Pulmonary artery endothelial cell (primary cell): ENCODE measurements around the gene SYT6. TPM values are rescaled to one million over a fixed set of nuclear protein-coding genes. Genes with fewer than 3 reads are reported as not detected.
"Not testable (repeated sequence)": the region's sequence is repeated elsewhere in the genome, so short reads cannot be mapped to it uniquely, and the experiment has no call there.

Experiments
- DNase-seq: peaks from one replicate; pipeline ENCODE4 v3.0.0-alpha.2; 2011; ENCODE audit warnings: low read depth, low spot score
- total RNA-seq: library from RNA; depleted of rRNA; stranded (reverse); fragments of >200 nt; gene quantifications from 2 replicates; pipeline ENCODE4 v1.2.3, GENCODE V29; 2014

The SYT6 gene
- total RNA-seq, 1 donor from 2014 or later = not detected

DNA sequence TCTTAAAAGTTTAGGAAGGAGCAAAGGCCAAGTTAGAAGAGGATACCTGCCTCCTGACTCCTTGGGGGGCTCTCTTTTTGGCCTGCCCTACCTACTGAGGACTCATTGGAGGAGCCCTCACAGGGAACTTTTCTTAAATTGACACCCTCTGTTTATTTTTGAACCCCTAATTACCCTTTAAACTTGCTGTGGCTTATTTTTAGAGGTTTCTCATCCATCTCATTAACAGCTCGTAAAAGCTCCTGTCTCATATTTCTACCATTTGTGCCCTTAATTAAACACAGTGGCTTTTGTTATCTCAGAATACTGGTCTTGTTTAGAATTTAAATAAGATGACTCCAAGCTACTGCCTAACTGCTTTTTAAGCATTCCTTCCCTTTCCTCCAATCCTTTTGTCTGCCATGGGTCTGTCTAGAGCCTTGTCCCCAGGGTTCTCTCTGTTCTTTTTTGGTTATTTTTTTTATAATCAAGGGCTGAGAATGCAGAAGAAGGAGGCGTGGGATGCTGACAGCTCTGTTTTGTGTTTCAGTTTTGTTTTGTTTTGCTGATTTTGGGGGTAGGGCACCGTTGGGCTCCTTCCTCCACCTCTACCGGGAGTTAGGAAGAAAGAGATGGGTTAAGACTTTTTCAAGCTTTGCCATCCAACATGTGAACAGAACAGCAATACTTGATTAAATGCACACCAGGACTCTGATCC lies 78.0 kb downstream of the SYT6 start:
- no peak for DNase-seq

DNA sequence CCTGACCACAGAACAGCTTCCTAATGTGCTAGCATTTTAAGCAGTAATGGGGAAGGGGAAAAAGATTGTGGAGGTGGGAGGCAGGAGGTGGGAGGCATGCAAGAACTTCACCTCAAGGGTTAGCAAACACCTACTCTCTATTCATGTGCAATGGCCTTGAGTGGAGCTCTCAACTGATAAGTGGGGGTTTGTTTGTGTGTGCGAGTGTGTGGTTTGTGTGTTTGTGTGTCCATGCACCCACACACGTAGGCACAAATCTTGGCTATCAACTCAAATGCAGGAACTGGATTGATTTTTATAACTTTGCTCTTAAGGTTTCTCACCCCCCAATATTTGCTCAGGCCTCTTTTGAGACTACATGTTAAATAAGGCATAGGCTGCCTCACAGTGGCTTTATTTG lies 78.6 kb downstream of the SYT6 start:
- no peak for DNase-seq

DNA sequence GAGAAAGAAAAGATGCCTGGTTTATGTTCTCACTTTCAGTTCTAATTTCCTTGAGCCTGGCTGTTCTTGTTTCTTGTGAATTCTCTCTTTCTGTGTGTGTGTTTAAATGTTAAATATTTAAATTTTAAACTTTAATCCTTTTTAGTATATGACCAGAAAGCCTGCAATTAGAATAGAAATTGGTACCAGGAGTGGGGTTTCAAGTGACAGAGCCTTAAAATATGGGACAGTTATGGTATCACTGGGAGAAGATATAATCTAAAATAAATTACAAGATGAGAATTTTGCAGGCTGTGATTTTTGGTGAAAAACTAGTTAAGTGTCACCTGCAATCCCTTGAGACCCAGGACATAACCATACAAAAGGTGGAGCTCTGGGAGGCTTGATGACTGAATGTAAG lies 81.4 kb downstream of the SYT6 start:
- no peak for DNase-seq

DNA sequence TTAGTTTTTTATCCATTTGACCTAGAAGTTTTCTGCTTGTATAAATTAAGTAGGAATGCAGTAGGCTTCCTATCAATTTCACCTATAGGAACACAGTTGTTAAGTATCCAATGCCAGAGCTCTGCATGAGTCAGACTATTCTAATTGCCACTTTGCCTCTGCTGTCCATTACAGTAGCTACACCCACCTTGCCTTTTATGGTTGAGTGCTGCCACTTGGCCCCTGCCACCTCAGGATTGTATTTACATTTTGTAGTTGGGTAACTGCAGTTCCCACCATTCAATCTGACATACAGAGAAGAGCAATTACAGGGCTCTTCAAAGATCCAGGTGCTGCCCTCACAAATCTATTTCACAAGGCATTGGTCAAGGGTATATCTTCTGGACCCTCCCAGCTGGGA lies 83.9 kb downstream of the SYT6 start:
- DNase-seq = not testable (repeated sequence)

DNA sequence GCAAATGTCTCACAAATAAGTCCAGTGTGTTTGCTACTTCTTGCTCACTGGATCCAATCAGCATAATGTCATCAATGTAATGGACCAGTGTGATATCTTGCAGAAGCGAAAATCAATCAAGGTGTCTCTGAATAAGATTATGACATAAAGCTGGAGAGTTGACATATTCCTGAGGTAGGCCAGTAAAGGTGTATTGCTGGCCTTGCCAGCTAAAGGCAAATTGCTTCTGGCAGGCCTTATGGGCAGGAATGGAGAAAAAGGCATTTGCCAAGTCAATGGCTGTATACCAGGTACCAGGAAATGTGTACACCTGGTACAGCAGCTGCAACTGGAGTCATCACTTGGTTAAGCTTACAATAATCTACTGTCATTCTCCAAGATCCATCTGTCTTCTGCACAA lies 85.0 kb downstream of the SYT6 start:
- not testable (repeated sequence) for DNase-seq

DNA sequence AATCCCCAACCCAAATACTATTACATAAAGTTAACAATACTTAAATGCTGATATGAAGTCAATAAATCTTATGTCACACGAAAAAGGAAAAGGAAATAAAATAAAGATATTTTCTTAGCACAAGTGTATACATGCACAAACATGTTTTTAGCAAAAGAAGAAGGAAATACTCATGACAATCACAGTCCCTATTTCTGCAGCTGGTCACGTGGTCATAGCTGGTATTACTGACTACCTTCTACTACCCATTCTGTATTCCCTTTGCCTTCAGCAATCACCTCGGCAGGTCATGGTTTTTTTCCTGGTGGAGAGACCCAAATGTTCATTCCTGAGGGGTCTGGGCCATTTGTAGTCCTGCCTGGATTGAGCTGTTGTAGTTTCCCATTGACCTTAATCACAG lies 88.0 kb downstream of the SYT6 start:
- DNase-seq = not testable (repeated sequence)

DNA sequence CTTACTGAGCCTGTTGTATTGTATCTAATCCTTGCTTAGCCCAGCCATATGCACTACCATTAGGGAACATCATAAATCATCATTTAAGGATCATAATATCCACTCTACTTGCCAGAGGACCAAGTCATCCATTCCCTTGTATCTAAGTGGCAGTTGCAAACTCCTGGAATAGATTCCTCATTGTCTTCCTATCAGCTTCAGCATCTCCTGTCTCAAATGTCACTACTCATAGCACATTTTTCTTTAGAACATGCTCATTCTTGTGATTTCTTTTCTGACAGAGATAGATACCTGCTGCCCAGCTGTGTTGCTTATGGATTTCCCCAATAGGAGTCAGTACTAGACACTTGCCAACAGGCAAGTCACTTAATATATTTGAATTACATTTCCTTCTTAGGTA lies 90.1 kb downstream of the SYT6 start:
- no peak for DNase-seq

DNA sequence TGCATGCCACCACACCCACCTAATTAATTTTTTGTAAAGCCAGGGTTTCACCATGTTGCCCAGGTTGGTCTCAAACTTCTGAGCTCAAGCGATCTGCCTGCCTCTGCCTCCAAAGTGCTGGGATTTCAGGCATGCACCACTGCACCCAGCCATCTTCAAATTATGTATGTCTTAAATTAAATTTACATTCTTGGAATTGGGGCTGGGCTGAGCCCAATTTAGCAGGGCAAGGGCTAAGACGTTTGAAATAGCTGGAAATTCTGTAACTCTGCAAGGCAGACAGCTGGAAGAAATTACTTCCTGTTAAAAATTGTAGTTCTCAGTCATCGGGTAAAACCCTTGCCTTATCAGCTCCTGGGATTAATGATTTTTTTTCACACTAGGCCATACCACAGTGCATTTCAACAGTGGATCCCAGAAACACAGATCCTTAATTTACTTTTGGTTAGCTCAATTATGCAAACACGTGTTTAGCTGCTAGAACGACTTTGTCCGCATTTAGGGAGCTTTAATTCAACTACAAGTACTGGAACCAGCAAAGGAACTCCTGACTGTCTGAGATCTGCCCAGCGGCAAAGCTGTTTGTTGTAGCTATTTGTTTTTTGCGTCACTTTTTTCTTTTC lies 91.1 kb downstream of the SYT6 start:
- DNase-seq = no peak

DNA sequence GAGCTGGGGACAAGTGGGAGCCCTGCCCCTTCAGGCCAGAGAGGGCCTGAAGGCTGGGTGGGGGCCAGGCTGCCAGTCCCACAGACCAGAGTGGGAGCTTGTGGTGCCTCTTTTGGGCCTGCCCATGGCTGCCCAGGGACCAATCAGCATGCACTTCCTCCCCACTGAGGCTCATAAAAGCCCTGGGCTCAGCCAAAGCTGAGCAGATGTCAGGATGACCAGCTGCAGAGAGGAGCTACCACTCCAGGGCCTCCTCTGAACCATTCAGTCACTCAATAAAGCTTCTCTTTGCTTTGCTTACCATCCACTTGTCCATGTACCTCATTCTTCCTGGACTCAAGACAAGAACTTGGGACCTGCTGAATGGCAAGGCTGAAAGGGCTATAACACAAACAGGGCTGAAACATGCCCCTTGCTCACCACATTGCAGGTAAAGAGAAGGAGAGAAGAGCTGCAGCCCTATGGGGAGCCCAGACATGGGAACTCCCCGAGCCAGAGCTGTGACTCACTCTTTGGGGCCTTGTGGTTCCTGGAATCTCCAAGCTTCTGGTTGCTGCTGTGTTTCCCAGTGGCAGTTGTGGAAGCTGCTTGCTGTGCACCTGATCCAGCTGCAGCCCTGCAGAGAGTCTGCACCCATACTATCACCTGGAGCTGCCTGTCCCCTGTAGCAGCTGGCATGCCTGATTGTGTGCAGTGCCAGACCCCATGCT lies 92.4 kb downstream of the SYT6 start:
- DNase-seq = no peak

DNA sequence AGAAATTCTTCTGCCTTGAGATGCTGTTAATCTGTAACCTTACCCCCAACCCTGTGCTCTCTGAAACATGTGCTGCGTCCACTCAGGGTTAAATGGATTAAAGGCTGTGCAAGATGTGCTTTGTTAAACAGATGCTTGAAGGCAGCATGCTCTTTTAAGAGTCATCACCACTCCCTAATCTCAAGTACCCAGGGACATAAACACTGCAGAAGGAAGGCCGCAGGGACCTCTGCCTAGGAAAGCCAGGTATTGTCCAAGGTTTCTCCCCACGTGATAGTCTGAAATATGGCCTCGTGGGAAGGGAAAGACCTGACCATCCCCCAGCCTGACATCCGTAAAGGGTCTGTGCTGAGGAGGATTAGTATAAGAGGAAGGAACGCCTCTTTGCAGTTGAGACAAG lies 95.4 kb downstream of the SYT6 start:
- not testable (repeated sequence) for DNase-seq

DNA sequence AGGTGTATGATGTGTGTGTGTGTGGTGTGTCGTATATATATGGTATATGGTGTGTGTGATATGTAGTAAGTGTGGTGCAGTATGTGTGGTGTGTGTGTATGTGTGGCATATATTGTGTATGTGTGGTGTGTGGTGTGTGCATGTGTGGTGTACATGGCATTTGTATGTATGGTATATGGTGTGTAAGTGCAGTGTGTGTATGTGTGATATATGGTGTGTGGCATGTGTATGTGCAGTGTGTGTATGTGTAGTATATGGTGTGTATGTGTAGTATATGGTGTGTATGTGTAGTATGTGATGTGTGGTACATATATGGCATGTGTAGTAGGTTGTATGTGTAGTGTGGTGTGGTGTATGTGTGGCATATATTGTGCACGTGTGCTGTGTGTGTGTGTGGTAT lies 99.5 kb downstream of the SYT6 start:
- no peak for DNase-seq

DNA sequence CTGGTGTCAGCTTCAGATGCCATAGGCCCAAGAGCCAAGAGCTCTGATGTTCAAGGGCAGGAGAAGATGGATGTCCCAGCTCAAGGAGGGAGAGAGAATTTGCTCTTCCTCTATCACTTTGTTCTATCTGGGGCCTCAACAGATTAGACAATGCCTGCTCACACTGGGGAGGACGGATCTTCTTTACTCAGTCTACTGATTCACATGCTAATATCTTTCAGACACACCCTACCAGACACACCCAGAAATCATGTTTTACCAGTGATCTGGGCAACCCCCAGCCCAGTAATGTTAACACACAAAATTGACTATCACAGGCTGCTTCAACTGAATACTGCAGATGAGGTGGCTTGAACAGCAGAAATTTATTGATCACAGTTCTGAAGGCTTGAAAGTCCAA lies 105.4 kb downstream of the SYT6 start:
- no peak for DNase-seq

DNA sequence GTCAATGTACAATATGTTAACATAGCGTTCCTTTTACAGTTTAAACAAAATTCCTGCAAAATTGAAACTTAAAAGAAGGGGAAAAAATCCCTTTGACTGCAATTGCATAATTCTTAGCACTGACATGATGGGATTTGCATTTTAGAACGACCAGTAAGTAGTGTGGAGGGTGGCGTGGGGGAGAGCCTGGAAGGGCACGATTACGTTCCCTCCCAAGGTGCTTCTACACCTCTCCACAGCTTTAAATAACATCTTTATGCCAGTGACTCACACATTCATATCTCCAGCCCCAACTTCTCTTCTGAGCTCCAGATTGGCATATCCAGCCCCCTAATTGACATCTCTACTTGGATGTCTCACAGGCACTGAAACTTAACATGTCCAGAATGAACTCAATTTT lies 110.1 kb downstream of the SYT6 start:
- DNase-seq = no peak

DNA sequence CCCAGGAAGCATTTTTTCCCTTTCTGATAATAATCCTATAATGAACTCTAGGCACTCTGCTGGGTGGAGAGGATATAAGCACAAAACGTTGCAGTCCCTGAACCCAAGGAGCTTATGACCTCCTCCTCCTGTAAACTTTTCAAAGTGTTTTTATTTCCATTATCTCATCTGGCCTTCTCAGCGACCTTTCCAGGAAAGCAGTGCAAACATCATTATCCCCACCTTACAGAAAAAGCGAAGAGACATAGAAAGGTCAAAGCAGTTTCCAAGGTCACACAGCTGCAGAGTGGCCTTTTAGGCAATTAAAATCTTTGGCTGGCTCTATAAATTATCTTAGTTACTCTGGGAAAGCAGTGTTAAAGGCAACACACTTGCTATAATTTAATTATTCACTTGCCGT lies 110.6 kb downstream of the SYT6 start:
- DNase-seq = no peak

DNA sequence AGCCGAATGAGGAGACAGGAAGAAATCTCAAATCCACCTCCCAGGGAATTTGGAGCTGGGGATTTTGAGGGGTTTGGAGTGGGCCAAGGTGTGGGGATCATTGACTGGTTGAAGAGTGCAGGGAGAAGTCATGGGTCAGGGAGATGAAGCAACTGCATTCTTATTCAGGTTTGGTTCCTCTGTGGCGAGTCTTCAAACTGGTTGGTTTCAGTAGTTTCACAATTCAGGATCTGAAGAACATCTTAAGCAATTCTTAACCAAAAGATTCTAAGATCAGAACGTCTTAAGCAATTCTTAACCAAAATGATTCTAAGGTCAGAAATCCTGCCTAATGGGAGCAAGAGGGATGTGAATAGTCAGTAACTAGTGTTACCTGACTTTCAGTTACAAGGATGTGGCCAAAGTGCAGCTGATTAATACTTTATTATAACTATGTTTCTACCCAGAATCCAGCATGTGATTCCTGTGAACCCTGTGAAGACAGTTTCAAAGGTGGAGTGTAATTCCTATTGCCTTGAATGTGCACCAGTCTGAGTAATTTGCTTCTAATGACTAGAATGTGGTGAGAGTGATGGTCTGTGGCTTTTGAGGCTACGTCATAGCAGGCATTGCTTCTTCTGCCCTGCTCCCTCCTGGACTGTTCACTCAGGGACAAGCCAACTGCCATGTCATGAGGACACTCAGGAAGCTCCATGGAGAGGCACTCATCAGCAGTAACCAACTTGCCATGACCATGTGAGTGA lies 113.2 kb downstream of the SYT6 start:
- DNase-seq = no peak

Other genes with a start within 250 kb of the SYT6 start
- gene AP4B1, start 249.1 kb downstream of the SYT6 start, total RNA-seq = 25.1 and 29.3 TPM in 2 replicates
- gene DCLRE1B, start 248.5 kb downstream of the SYT6 start, total RNA-seq = 3.4 and 3.9 TPM in 2 replicates
- gene HIPK1, start 224.5 kb downstream of the SYT6 start, total RNA-seq = 34.8 and 42.7 TPM in 2 replicates
- gene OLFML3, start 174.4 kb downstream of the SYT6 start, total RNA-seq = 0.78 and 0.86 TPM in 2 replicates